Mucosa of stomach (tissue), 1 donor: ENCODE results near the gene NOL6.
"Not testable (repeated sequence)": the region's sequence is repeated elsewhere in the genome, so short reads cannot be mapped to it uniquely, and the experiment has no call there.

Experiments
- H3K27me3 ChIP-seq: one replicate; pipeline ENCODE4 v1.7.0; 2013; ENCODE audit warnings: mild to moderate bottlenecking, low read length; ENCODE audit not compliant: control insufficient read depth, insufficient read depth
- H3K36me3 ChIP-seq: one replicate; pipeline ENCODE4 v1.7.0; 2013; ENCODE audit warnings: low read length; ENCODE audit not compliant: control insufficient read depth, insufficient read depth
- H3K4me1 ChIP-seq: one replicate; pipeline ENCODE4 v1.7.0; 2013; ENCODE audit warnings: mild to moderate bottlenecking, low read length; ENCODE audit not compliant: control insufficient read depth, insufficient read depth
- H3K4me3 ChIP-seq: one replicate; pipeline ENCODE4 v1.7.0; 2013; ENCODE audit warnings: low read length
- H3K9ac ChIP-seq: one replicate; pipeline ENCODE4 v1.7.0; 2013; ENCODE audit warnings: mild to moderate bottlenecking, low read length, moderate library complexity
- H3K9me3 ChIP-seq: one replicate; pipeline ENCODE4 v1.7.0; 2013; ENCODE audit warnings: mild to moderate bottlenecking, low read length, moderate library complexity; ENCODE audit not compliant: control insufficient read depth
- donor health status: Pancreatic carcinoma.

The NOL6 gene

GRCh38 chr9:33498387-33498786 lies 24.7 kb upstream of the NOL6 start:
- Histone ChIP-seq H3K4me3 (no peak overlapping the region), H3K36me3 (no peaks in the 10 kb centered on the region), H3K27me3 (no peaks in the 10 kb centered on the region), H3K9ac (no peak overlapping the region), H3K9me3 (no peaks in the 10 kb centered on the region), H3K4me1 (peaks cover 7% of the 10 kb centered on the region)

- not testable (repeated sequence) for H3K4me3 ChIP-seq, H3K9ac ChIP-seq, H3K36me3 ChIP-seq
Observed at GRCh38 chr9:33493819-33494218, 20.1 kb upstream of the NOL6 start.

GRCh38 chr9:33489066-33489465 lies 15.3 kb upstream of the NOL6 start:
- no peaks in the 10 kb centered on the region for H3K4me1 ChIP-seq
- H3K9me3 ChIP-seq: no peaks in the 10 kb centered on the region
- no peaks in the 10 kb centered on the region for H3K36me3 ChIP-seq
- no peak overlapping the region for H3K4me3 ChIP-seq
- no peak overlapping the region for H3K9ac ChIP-seq
- H3K27me3 ChIP-seq: no peaks in the 10 kb centered on the region

More at GRCh38 chr9:33493819-33494218, 20.1 kb upstream of the NOL6 start:
- H3K9me3 ChIP-seq, H3K27me3 ChIP-seq, H3K4me1 ChIP-seq: not testable (repeated sequence)

- not testable (repeated sequence) for H3K9me3 ChIP-seq, H3K36me3 ChIP-seq, H3K4me3 ChIP-seq, H3K4me1 ChIP-seq, H3K9ac ChIP-seq, H3K27me3 ChIP-seq
Observed at GRCh38 chr9:33485312-33485711, 11.6 kb upstream of the NOL6 start.

- no peaks in the 10 kb centered on the region for H3K36me3 ChIP-seq
- no peak overlapping the region for H3K4me3 ChIP-seq
- no peaks in the 10 kb centered on the region for H3K27me3 ChIP-seq
- no peaks in the 10 kb centered on the region for H3K4me1 ChIP-seq
- no peaks in the 10 kb centered on the region for H3K9me3 ChIP-seq
- H3K9ac ChIP-seq: no peak overlapping the region
Observed at GRCh38 chr9:33480976-33481375, 7.3 kb upstream of the NOL6 start.

GRCh38 chr9:33480106-33480505 lies 6.4 kb upstream of the NOL6 start:
- no peaks in the 10 kb centered on the region for H3K36me3 ChIP-seq
- no peak overlapping the region for H3K4me3 ChIP-seq
- no peaks in the 10 kb centered on the region for H3K27me3 ChIP-seq
- H3K9ac ChIP-seq: no peak overlapping the region
- no peaks in the 10 kb centered on the region for H3K4me1 ChIP-seq
- H3K9me3 ChIP-seq: no peaks in the 10 kb centered on the region

- H3K4me3 ChIP-seq: no peak overlapping the region
- no peak overlapping the region for H3K9ac ChIP-seq
- no peaks in the 10 kb centered on the region for H3K36me3 ChIP-seq
- H3K27me3 ChIP-seq: no peaks in the 10 kb centered on the region
- peaks cover 21% of the 10 kb centered on the region for H3K4me1 ChIP-seq
- no peaks in the 10 kb centered on the region for H3K9me3 ChIP-seq
Observed at GRCh38 chr9:33476503-33476902, 2.8 kb upstream of the NOL6 start.

- peaks cover 24% of the 10 kb centered on the region for H3K4me1 ChIP-seq
- H3K4me3 ChIP-seq: no peak overlapping the region
- no peaks in the 10 kb centered on the region for H3K9me3 ChIP-seq
- no peaks in the 10 kb centered on the region for H3K27me3 ChIP-seq
- H3K9ac ChIP-seq: no peak overlapping the region
- H3K36me3 ChIP-seq: no peaks in the 10 kb centered on the region
Observed at GRCh38 chr9:33475357-33475756, 1.6 kb upstream of the NOL6 start.

GRCh38 chr9:33472881-33473615 lies 676 bp downstream of the NOL6 start:
- Histone ChIP-seq H3K9ac (peak overlapping the region; percentile 63), H3K27me3 (no peaks in the 10 kb centered on the region), H3K4me3 (peak overlapping the region; percentile 85), H3K4me1 (peaks cover 24% of the 10 kb centered on the region), H3K9me3 (no peaks in the 10 kb centered on the region), H3K36me3 (peaks cover 14% of the 10 kb centered on the region)

- Histone ChIP-seq H3K27me3 (no peaks in the 10 kb centered on the region), H3K4me3 (no peak overlapping the region), H3K4me1 (peaks cover 24% of the 10 kb centered on the region), H3K9ac (no peak overlapping the region), H3K36me3 (peaks cover 17% of the 10 kb centered on the region), H3K9me3 (no peaks in the 10 kb centered on the region)
Observed at GRCh38 chr9:33472171-33472880, 1.4 kb downstream of the NOL6 start.

- Histone ChIP-seq H3K4me1 (peaks cover 29% of the 10 kb centered on the region), H3K9me3 (no peaks in the 10 kb centered on the region), H3K36me3 (peaks cover 24% of the 10 kb centered on the region), H3K9ac (no peak overlapping the region), H3K4me3 (no peak overlapping the region), H3K27me3 (no peaks in the 10 kb centered on the region)
Observed at GRCh38 chr9:33471361-33471760, 2.4 kb downstream of the NOL6 start.

- H3K4me3 ChIP-seq: no peak overlapping the region
- H3K4me1 ChIP-seq: peaks cover 31% of the 10 kb centered on the region
- H3K9me3 ChIP-seq: no peaks in the 10 kb centered on the region
- no peak overlapping the region for H3K9ac ChIP-seq
- H3K27me3 ChIP-seq: no peaks in the 10 kb centered on the region
- peaks cover 33% of the 10 kb centered on the region for H3K36me3 ChIP-seq
Observed at GRCh38 chr9:33469891-33470290, 3.8 kb downstream of the NOL6 start.
